Stimulated activated CD8-positive, alpha-beta memory T cell treated with anti-CD3 and anti-CD28 coated beads, Interleukin-4, amount 100 ng/mL, for 48 hours (primary cell): ENCODE measurements around the gene HELZ.
A peak's percentile ranks its signal among the peaks of the same experiment; 100 is the strongest.
"Not testable (repeated sequence)": the region's sequence is repeated elsewhere in the genome, so short reads cannot be mapped to it uniquely, and the experiment has no call there.

Experiments
- DNase-seq: peaks from one replicate; pipeline ENCODE4 v3.0.0-alpha.2; 2020

HELZ gene

GRCh38 chr17:67245073-67245693 is at the start of gene HELZ:
Gene HELZ (minus strand): TSS chr17:67245196. CDS start chr17:67218804, 26,392 bp downstream.
- peak; percentile 80 for DNase-seq

- DNase-seq = peak; percentile 77
These were observed 48.5 kb upstream of the HELZ start for GRCh38 chr17:67293251-67294203.

GRCh38 chr17:67290711-67291291 is 45.8 kb upstream of the HELZ start:
- no peak for DNase-seq

GRCh38 chr17:67290244-67290643 is 45.2 kb upstream of the HELZ start:
- no peak for DNase-seq

- no peak for DNase-seq
These were observed 44.3 kb upstream of the HELZ start for GRCh38 chr17:67289181-67289876.

- DNase-seq = not testable (repeated sequence)
These were observed 41.8 kb upstream of the HELZ start for GRCh38 chr17:67286826-67287225.

GRCh38 chr17:67285360-67285759 is 40.4 kb upstream of the HELZ start:
- no peak for DNase-seq

- DNase-seq = no peak
These were observed 38.9 kb upstream of the HELZ start for GRCh38 chr17:67283731-67284516.

GRCh38 chr17:67281743-67282142 is 36.7 kb upstream of the HELZ start:
- DNase-seq = no peak

- DNase-seq = no peak
These were observed 36.1 kb upstream of the HELZ start for GRCh38 chr17:67281053-67281452.

GRCh38 chr17:67280279-67280678 is 35.3 kb upstream of the HELZ start:
- DNase-seq = no peak

- DNase-seq = no peak
These were observed 34.1 kb upstream of the HELZ start for GRCh38 chr17:67279115-67279514.

GRCh38 chr17:67278363-67278762 is 33.4 kb upstream of the HELZ start:
- DNase-seq = no peak

- DNase-seq = no peak
These were observed 31.1 kb upstream of the HELZ start for GRCh38 chr17:67276075-67276474.

GRCh38 chr17:67274466-67274865 is 29.5 kb upstream of the HELZ start:
- no peak for DNase-seq

- no peak for DNase-seq
These were observed 28.9 kb upstream of the HELZ start for GRCh38 chr17:67273900-67274299.

- DNase-seq = no peak
These were observed 27.5 kb upstream of the HELZ start for GRCh38 chr17:67272312-67273047.

GRCh38 chr17:67271187-67271586 is 26.2 kb upstream of the HELZ start:
- not testable (repeated sequence) for DNase-seq

- no peak for DNase-seq
These were observed 25.4 kb upstream of the HELZ start for GRCh38 chr17:67270416-67270815.

- DNase-seq = no peak
These were observed 21.5 kb upstream of the HELZ start for GRCh38 chr17:67266496-67266895.

GRCh38 chr17:67265436-67266019 is 20.5 kb upstream of the HELZ start:
- DNase-seq = no peak
